KMS-11 (cell line): ENCODE data around the gene IGSF23.

Experiments used
- H2AFZ ChIP-seq: fragments of 200-600 bp; sonication (generic); 2 replicates; pipeline ENCODE4 v1.6.1; 2016; ENCODE audit warnings: antibody characterized with exemption, mixed run types, low read depth
- H3K27ac ChIP-seq: fragments of 200-600 bp; sonication (generic); 2 replicates; pipeline ENCODE4 v1.6.1; 2016; ENCODE audit warnings: mild to moderate bottlenecking, mixed run types
- H3K27me3 ChIP-seq: fragments of 200-600 bp; sonication (generic); 2 replicates; pipeline ENCODE4 v1.6.1; 2017; ENCODE audit warnings: mild to moderate bottlenecking, low read depth, mixed run types, moderate library complexity; ENCODE audit not compliant: insufficient read depth
- H3K36me3 ChIP-seq: fragments of 200-600 bp; sonication (generic); 2 replicates; pipeline ENCODE4 v1.6.1; 2017; ENCODE audit warnings: mild to moderate bottlenecking, mixed run types; ENCODE audit not compliant: insufficient read depth
- H3K4me1 ChIP-seq: fragments of 200-600 bp; sonication (generic); 2 replicates; pipeline ENCODE4 v1.6.1; 2016; ENCODE audit warnings: mild to moderate bottlenecking, low read depth, mixed run types; ENCODE audit not compliant: poor library complexity, severe bottlenecking
- H3K4me2 ChIP-seq: fragments of 200-600 bp; sonication (generic); 2 replicates; pipeline ENCODE4 v1.7.0; 2016; ENCODE audit warnings: mild to moderate bottlenecking, mixed run types
- H3K4me3 ChIP-seq: fragments of 200-600 bp; sonication (generic); IDR thresholded peaks from 2 replicates; pipeline ENCODE4 v1.6.1; 2017; ENCODE audit warnings: low read depth, low read length, mixed read lengths; ENCODE audit not compliant: insufficient read depth
- H3K79me2 ChIP-seq: fragments of 200-600 bp; sonication (generic); 2 replicates; pipeline ENCODE4 v1.6.1; 2016; ENCODE audit warnings: low read depth, mixed run types; ENCODE audit not compliant: insufficient read depth
- H3K9ac ChIP-seq: fragments of 200-600 bp; sonication (generic); 2 replicates; pipeline ENCODE4 v1.6.1; 2016; ENCODE audit warnings: mild to moderate bottlenecking, mixed run types
- H4K20me1 ChIP-seq: fragments of 200-600 bp; sonication (generic); 2 replicates; pipeline ENCODE4 v1.6.1; 2016; ENCODE audit warnings: mild to moderate bottlenecking, mixed run types; ENCODE audit not compliant: insufficient read depth
- CTCF ChIP-seq: fragments of 200-600 bp; sonication (generic); conservative IDR thresholded peaks from 2 replicates; pipeline ENCODE4 v1.6.1; 2017; ENCODE audit warnings: low read depth, mild to moderate bottlenecking, antibody characterized with exemption, low read length, moderate library complexity, mixed read lengths

IGSF23 gene

GRCh38 chr19:44596428-44597130, 16.8 kb upstream of the IGSF23 start:
- Histone ChIP-seq H3K27me3 (0 out of 2 replicates have a peak, but pooled peaks cover 3% of the 10 kb centered on the region), H2AFZ (no peak overlapping the region), H3K36me3 (no peaks in the 10 kb centered on the region), H3K4me1 (no peaks in the 10 kb centered on the region), H3K4me3 (no peak overlapping the region), H4K20me1 (no peaks in the 10 kb centered on the region), H3K9ac (no peak overlapping the region), H3K4me2 (no peak overlapping the region), H3K27ac (no peak overlapping the region), H3K79me2 (no peaks in the 10 kb centered on the region)
- no peak for TF ChIP-seq CTCF

- H3K9ac ChIP-seq, result no peak overlapping the region
- no peak overlapping the region for H2AFZ ChIP-seq
- no peak overlapping the region for H3K4me3 ChIP-seq
- no peaks in the 10 kb centered on the region for H3K4me1 ChIP-seq
- TF ChIP-seq CTCF, result no peak
- no peaks in the 10 kb centered on the region for H3K79me2 ChIP-seq
- no peaks in the 10 kb centered on the region for H4K20me1 ChIP-seq
- no peaks in the 10 kb centered on the region for H3K36me3 ChIP-seq
- 0 out of 2 replicates have a peak, but pooled peaks cover 3% of the 10 kb centered on the region for H3K27me3 ChIP-seq
- no peak overlapping the region for H3K27ac ChIP-seq
- no peak overlapping the region for H3K4me2 ChIP-seq
Measured at GRCh38 chr19:44597131-44597491, 16.3 kb upstream of the IGSF23 start.

GRCh38 chr19:44598355-44598754, 15.0 kb upstream of the IGSF23 start:
- H3K4me3 ChIP-seq, result no peak overlapping the region
- H3K4me1 ChIP-seq, result no peaks in the 10 kb centered on the region
- H3K27ac ChIP-seq, result no peak overlapping the region
- no peaks in the 10 kb centered on the region for H4K20me1 ChIP-seq
- H3K36me3 ChIP-seq, result no peaks in the 10 kb centered on the region
- 0 out of 2 replicates have a peak, but pooled peaks cover 3% of the 10 kb centered on the region for H3K27me3 ChIP-seq
- H2AFZ ChIP-seq, result no peak overlapping the region
- H3K79me2 ChIP-seq, result no peaks in the 10 kb centered on the region
- no peak overlapping the region for H3K9ac ChIP-seq
- no peak for TF ChIP-seq CTCF
- H3K4me2 ChIP-seq, result no peak overlapping the region

GRCh38 chr19:44598880-44599279, 14.5 kb upstream of the IGSF23 start:
- Histone ChIP-seq H3K9ac (no peak overlapping the region), H3K4me2 (no peak overlapping the region), H4K20me1 (no peaks in the 10 kb centered on the region), H3K27ac (no peak overlapping the region), H3K27me3 (0 out of 2 replicates have a peak, but pooled peaks cover 3% of the 10 kb centered on the region), H3K4me1 (no peaks in the 10 kb centered on the region), H3K4me3 (no peak overlapping the region), H3K36me3 (no peaks in the 10 kb centered on the region), H3K79me2 (no peaks in the 10 kb centered on the region), H2AFZ (no peak overlapping the region)
- TF ChIP-seq CTCF, result no peak
